Vagina (tissue), 2 donors: ENCODE measurements around the gene MPRIP. TPM values are rescaled to one million over a fixed set of nuclear protein-coding genes. Genes with fewer than 3 reads are reported as not detected.
"Not testable (repeated sequence)": the region's sequence is repeated elsewhere in the genome, so short reads cannot be mapped to it uniquely, and the experiment has no call there.

ENCODE experiments used
- DNase-seq, 2 donors: peaks; one replicate each; pipeline ENCODE4 v3.0.0-alpha.2; 2017; ENCODE audit errors: extremely low spot score in 2 of 2
- H3K27ac ChIP-seq: fragments of 200-600 bp; sonication (generic); one replicate; pipeline ENCODE4 v1.5.1; 2019
- H3K27me3 ChIP-seq: fragments of 200-600 bp; sonication (generic); one replicate; pipeline ENCODE4 v1.5.1; 2019
- H3K36me3 ChIP-seq, 2 donors: fragments of 200-600 bp; sonication (generic); one replicate each; pipeline ENCODE4 v1.5.1; 2017 to 2019
- H3K4me1 ChIP-seq: fragments of 200-600 bp; sonication (generic); one replicate; pipeline ENCODE4 v1.5.1; 2019
- H3K4me3 ChIP-seq, 2 donors: fragments of 200-600 bp; sonication (generic); 1 replicate in 1 of 2; 2 replicates in 1 of 2; pipeline ENCODE4 v1.5.1; 2016 to 2019
- H3K9me3 ChIP-seq: fragments of 200-600 bp; sonication (generic); one replicate; pipeline ENCODE4 v1.5.1; 2019
- CTCF ChIP-seq, 3 experiments: fragments of 450-650 bp in 2 of 3; fragments of 200-600 bp in 1 of 3; sonication (generic) in 1 of 3; IDR thresholded peaks; one replicate each; pipeline ENCODE4 v1.5.1; 2017 to 2019; ENCODE audit warnings: antibody characterized with exemption in 3 of 3, mild to moderate bottlenecking in 2 of 3, moderate library complexity in 2 of 3
- POLR2A ChIP-seq, 2 donors: fragments of 450-650 bp; IDR thresholded peaks; one replicate each; pipeline ENCODE4 v1.6.1; 2017; ENCODE audit warnings: antibody characterized with exemption in 2 of 2, mild to moderate bottlenecking in 2 of 2, moderate library complexity in 2 of 2
- POLR2AphosphoS5 ChIP-seq, 2 donors: sonication (generic); formaldehyde crosslinking; IDR thresholded peaks; one replicate each; pipeline ENCODE4 v1.9.0; 2017; ENCODE audit warnings: antibody characterized with exemption in 2 of 2, mild to moderate bottlenecking in 2 of 2, low read depth in 1 of 2; ENCODE audit not compliant: insufficient read depth in 1 of 2
- intact Hi-C: fragments of 100-400 bp; cut with DNase I; formaldehyde crosslinking; loops from one replicate; pipeline ENCODE4 v1.15.1; 2023
- total RNA-seq: library from RNA; depleted of rRNA; stranded (reverse); fragments of >200 nt; gene quantifications from one replicate; pipeline ENCODE4 v1.2.3, GENCODE V29; 2016

The MPRIP gene
- total RNA-seq, 1 donor from 2014 or later = 202 TPM

DNA sequence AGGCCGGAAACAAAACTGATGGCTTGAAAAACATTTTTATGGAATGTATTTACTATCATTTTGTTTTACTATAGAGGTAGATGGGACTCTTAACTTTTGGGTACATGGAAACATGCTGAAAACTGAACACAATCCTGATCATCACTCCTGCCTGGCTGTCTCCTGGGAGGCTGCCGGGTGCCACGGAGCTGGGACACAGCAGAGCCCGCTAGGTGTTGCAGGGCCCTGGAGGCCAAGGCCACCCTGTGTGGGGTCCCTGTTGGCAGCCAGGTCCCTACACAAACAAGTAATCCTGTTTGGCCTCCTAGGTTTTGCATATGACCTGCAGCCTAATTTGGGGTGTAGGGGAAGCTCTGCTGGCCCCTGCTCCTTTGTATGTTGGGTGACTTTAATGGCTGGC lies 146.3 kb downstream of the MPRIP start:
- no peaks in the 10 kb centered on the region for H3K9me3 ChIP-seq
- H3K36me3 ChIP-seq = peaks cover 0 to 27% of the 10 kb centered on the region in 2 donors
- no peak overlapping the region for H3K4me3 ChIP-seq
- TF ChIP-seq POLR2AphosphoS5 (IDR thresholded peaks at IDR 0.05; ENCODE audit: insufficient read depth in 1 of 2, low read depth in 1 of 2) (no peak), POLR2A (IDR thresholded peaks at IDR 0.05) (no peak), CTCF (IDR thresholded peaks at IDR 0.05) (no peak)
- no peak for DNase-seq
- H3K27me3 ChIP-seq = no peaks in the 10 kb centered on the region
- H3K27ac ChIP-seq = no peak overlapping the region
- peaks cover 34% of the 10 kb centered on the region for H3K4me1 ChIP-seq
- intact Hi-C loops = no loop called here

GRCh38 chr17:17189559-17189958 lies 147.3 kb downstream of the MPRIP start:
- Histone ChIP-seq H3K4me1 (peaks cover 34% of the 10 kb centered on the region), H3K36me3 (peaks cover 0 to 18% of the 10 kb centered on the region in 2 donors), H3K27me3 (no peaks in the 10 kb centered on the region), H3K9me3 (no peaks in the 10 kb centered on the region), H3K4me3 (no peak overlapping the region), H3K27ac (peak overlapping the region; percentile 74)
- TF ChIP-seq CTCF (IDR thresholded peaks at IDR 0.05) (no peak), POLR2AphosphoS5 (IDR thresholded peaks at IDR 0.05; ENCODE audit: insufficient read depth in 1 of 2, low read depth in 1 of 2) (no peak), POLR2A (IDR thresholded peaks at IDR 0.05) (no peak)
- no peak for DNase-seq
- intact Hi-C loops = no loop called here

- Histone ChIP-seq H3K4me3 (no peak overlapping the region), H3K9me3 (no peaks in the 10 kb centered on the region), H3K4me1 (peaks cover 34% of the 10 kb centered on the region), H3K27ac (peak overlapping the region; percentile 74), H3K36me3 (peaks cover 0 to 14% of the 10 kb centered on the region in 2 donors), H3K27me3 (no peaks in the 10 kb centered on the region)
- intact Hi-C loops = no loop called here
- TF ChIP-seq CTCF (IDR thresholded peaks at IDR 0.05) = no peak
- no peak for TF ChIP-seq POLR2AphosphoS5 (IDR thresholded peaks at IDR 0.05; ENCODE audit: insufficient read depth in 1 of 2, low read depth in 1 of 2)
- TF ChIP-seq POLR2A (IDR thresholded peaks at IDR 0.05) = no peak
- no peak for DNase-seq
Observed at GRCh38 chr17:17190188-17190587, 147.9 kb downstream of the MPRIP start.

DNA sequence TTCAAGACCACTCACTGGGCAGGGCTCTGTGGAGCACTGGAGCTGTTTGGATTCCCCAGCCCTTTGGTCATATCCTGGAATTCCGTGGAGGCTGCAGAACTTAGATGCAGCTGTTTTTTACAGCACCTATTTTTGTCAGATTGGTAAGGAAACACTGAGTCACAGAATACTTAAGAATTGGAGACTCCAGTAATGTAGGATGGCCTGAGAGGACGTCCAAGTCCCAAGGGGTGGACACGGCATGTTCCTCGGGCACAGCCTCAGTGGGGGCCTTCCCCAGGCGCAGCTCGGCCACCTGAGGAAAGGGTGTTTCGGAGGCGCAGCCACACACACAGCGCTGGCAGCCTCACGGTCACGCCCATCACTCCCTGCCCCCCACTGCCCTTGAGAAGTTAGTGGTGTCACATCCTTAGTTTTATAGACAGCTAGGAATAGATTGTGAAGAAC lies 149.1 kb downstream of the MPRIP start:
- H3K4me3 ChIP-seq = no peak overlapping the region
- no peak for DNase-seq
- no peaks in the 10 kb centered on the region for H3K9me3 ChIP-seq
- intact Hi-C loops = no loop called here
- H3K27me3 ChIP-seq = no peaks in the 10 kb centered on the region
- H3K4me1 ChIP-seq = peaks cover 31% of the 10 kb centered on the region
- H3K27ac ChIP-seq = peak overlapping the region; percentile 74
- TF ChIP-seq POLR2AphosphoS5 (IDR thresholded peaks at IDR 0.05; ENCODE audit: insufficient read depth in 1 of 2, low read depth in 1 of 2) = peak; percentile 54 to 91
- no peak for TF ChIP-seq CTCF (IDR thresholded peaks at IDR 0.05)
- H3K36me3 ChIP-seq = peaks cover 0 to 14% of the 10 kb centered on the region in 2 donors

DNA sequence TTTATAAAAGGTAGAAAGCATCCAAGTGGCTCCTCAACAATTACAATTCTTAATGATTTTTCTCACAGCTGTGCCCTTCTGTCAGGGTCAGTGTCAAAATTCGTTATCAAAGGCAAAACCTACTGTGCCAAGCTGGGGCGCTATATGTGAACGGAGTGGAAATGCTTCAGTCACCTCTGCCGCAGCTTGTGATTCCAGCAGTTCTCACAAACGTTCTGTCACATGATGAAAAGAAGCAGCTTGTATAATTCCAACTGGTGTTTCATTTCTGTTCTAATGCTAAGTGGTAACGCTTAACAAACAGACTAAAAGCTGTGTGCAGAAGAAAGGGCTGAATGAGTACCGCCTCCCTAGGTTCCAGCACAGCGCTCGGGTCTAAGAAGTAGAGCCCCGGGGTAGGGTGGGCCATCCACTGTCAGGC lies 149.7 kb downstream of the MPRIP start:
- peaks cover 25% of the 10 kb centered on the region for H3K4me1 ChIP-seq
- H3K27ac ChIP-seq = peak overlapping the region; percentile 74
- no peak for TF ChIP-seq POLR2AphosphoS5 (IDR thresholded peaks at IDR 0.05; ENCODE audit: insufficient read depth in 1 of 2, low read depth in 1 of 2)
- no peak for TF ChIP-seq CTCF (IDR thresholded peaks at IDR 0.05)
- TF ChIP-seq POLR2A (IDR thresholded peaks at IDR 0.05) = no peak
- no peak for DNase-seq
- intact Hi-C loops = no loop called here
- no peaks in the 10 kb centered on the region for H3K27me3 ChIP-seq
- H3K9me3 ChIP-seq = no peaks in the 10 kb centered on the region
- H3K4me3 ChIP-seq = no peak overlapping the region
- peaks cover 0 to 14% of the 10 kb centered on the region in 2 donors for H3K36me3 ChIP-seq

DNA sequence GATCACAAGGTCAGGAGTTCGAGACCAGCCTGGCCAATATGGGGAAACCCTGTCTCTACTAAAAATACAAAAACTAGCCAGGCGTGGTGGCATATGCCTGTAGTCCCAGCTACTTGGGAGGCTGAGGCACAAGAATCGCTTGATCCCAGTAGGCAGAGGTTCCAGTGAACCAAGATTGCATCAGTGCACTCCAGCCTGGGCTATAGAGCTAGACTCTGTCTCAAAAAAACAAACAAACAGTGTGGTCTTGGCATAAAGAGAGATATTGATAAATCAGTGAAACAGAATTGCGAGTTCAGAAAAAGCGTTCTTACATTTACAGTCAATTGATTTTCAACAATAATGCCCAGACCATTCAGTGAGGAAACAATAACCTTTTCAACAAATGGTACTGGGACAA lies 153.2 kb downstream of the MPRIP start:
- peaks cover 23% of the 10 kb centered on the region for H3K4me1 ChIP-seq
- intact Hi-C loops, H3K27ac ChIP-seq, H3K27me3 ChIP-seq, H3K9me3 ChIP-seq, H3K4me3 ChIP-seq, H3K36me3 ChIP-seq, DNase-seq: not testable (repeated sequence)
